Activated CD4-positive, alpha-beta T cell treated with anti-CD3 and anti-CD28 coated beads, Interleukin-2, amount 10 ng/mL, durations not matched to agents 24 days and 14 days (primary cell): ENCODE data around the gene CGNL1. TPM values are rescaled to one million over a fixed set of nuclear protein-coding genes. Genes with fewer than 3 reads are reported as not detected.

Source experiments
- DNase-seq: peaks from one replicate; pipeline ENCODE4 v3.0.0; 2022
- H3K27ac Mint-ChIP-seq: one replicate; pipeline ENCODE4 v1.8.0; 2022; ENCODE audit warnings: mild to moderate bottlenecking, mixed read lengths
- H3K27me3 Mint-ChIP-seq: one replicate; pipeline ENCODE4 v1.8.0; 2022; ENCODE audit warnings: mixed read lengths
- H3K36me3 Mint-ChIP-seq: one replicate; pipeline ENCODE4 v1.8.0; 2022; ENCODE audit warnings: low read depth, mild to moderate bottlenecking, mixed read lengths
- H3K4me1 Mint-ChIP-seq: one replicate; pipeline ENCODE4 v1.8.0; 2021; ENCODE audit warnings: mixed read lengths
- H3K4me3 Mint-ChIP-seq: one replicate; pipeline ENCODE4 v1.8.0; 2022; ENCODE audit warnings: mild to moderate bottlenecking, moderate library complexity, mixed read lengths
- H3K9me3 Mint-ChIP-seq: one replicate; pipeline ENCODE4 v1.8.0; 2021; ENCODE audit warnings: mixed read lengths
- intact Hi-C: fragments of 100-400 bp; cut with micrococcal nuclease; formaldehyde crosslinking; loops from one replicate; pipeline ENCODE4 v1.15.1; 2023
- total RNA-seq: library from RNA; stranded (reverse); gene quantifications from 2 replicates; pipeline ENCODE4 v1.2.3, GENCODE V29; 2022

Gene CGNL1
- total RNA-seq, 1 donor from 2014 or later = not detected

DNA sequence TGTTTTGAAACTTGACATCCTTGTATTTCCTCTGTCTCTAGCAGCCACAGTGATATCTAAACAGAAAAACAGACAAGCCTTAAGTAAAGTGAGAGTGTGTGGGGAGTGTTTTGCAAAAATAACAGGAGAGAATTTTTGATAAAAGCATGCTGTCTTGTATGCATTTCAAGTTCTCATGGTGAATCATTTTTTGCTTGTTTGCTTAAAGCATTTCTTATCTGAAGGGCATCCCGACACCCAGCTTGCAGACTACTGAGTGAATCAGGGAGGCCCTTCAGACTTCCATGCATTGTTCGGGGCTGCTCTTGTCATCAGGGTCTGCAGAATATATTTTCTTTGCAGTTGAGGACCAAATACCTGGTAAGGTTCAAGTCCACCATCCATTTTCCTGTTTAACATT, 8.5 kb downstream of the CGNL1 start:
- no peaks in the 10 kb centered on the region for H3K9me3 Mint-ChIP-seq
- H3K36me3 Mint-ChIP-seq = no peaks in the 10 kb centered on the region
- intact Hi-C loops = no loop called here
- H3K4me3 Mint-ChIP-seq = no peak overlapping the region
- peaks cover 12% of the 10 kb centered on the region for H3K27me3 Mint-ChIP-seq
- no peak for DNase-seq
- no peak overlapping the region for H3K27ac Mint-ChIP-seq
- no peaks in the 10 kb centered on the region for H3K4me1 Mint-ChIP-seq

DNA sequence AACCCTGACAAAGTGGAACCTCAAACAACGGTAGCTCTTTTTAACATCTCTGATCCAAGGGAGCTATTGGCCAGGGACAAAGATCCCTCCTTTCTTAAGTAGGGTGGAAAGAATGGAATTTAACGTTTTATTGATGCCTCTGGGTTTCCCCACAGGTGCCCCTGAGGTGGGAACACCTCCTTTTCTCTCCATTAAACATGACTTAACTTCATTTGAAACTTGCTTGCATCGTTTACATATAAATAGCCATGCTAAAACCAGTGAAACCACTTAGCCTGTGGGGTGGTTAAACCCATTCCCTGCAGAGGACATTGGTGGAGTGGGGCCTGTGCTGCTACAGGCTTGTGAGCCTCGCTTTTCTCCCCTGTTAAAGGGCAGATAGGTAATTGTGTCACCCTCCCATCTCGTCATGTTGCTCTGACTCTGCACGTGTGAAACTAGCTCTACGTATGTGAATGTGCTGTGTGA, 9.7 kb downstream of the CGNL1 start:
- no peaks in the 10 kb centered on the region for H3K9me3 Mint-ChIP-seq
- peaks cover 9% of the 10 kb centered on the region for H3K27me3 Mint-ChIP-seq
- H3K4me3 Mint-ChIP-seq = no peak overlapping the region
- no peak overlapping the region for H3K27ac Mint-ChIP-seq
- H3K36me3 Mint-ChIP-seq = no peaks in the 10 kb centered on the region
- intact Hi-C loops = no loop called here
- DNase-seq = no peak
- no peaks in the 10 kb centered on the region for H3K4me1 Mint-ChIP-seq

DNA sequence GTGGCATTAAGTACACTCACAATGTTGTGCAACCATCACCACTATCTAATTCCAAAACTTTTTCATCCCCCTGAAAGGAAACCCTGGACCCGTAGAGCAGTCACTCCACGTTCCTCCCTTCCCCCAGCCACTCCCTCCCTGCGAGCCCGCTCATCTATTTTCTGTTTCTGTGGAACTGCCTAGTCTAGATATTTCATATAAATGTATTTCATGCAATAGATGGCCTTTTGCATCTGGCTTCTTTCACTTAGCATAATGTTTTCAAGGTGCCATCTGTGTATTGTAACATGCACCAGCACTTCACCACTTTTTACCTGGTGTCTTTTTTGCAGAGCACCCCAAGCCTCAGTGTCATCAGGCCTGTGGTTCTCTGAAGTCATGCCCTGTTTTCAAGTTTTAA, 10.7 kb downstream of the CGNL1 start:
- H3K27me3 Mint-ChIP-seq = peaks cover 10% of the 10 kb centered on the region
- no peak for DNase-seq
- no peak overlapping the region for H3K4me3 Mint-ChIP-seq
- intact Hi-C loops = no loop called here
- no peaks in the 10 kb centered on the region for H3K4me1 Mint-ChIP-seq
- H3K9me3 Mint-ChIP-seq = no peaks in the 10 kb centered on the region
- H3K36me3 Mint-ChIP-seq = no peaks in the 10 kb centered on the region
- no peak overlapping the region for H3K27ac Mint-ChIP-seq

DNA sequence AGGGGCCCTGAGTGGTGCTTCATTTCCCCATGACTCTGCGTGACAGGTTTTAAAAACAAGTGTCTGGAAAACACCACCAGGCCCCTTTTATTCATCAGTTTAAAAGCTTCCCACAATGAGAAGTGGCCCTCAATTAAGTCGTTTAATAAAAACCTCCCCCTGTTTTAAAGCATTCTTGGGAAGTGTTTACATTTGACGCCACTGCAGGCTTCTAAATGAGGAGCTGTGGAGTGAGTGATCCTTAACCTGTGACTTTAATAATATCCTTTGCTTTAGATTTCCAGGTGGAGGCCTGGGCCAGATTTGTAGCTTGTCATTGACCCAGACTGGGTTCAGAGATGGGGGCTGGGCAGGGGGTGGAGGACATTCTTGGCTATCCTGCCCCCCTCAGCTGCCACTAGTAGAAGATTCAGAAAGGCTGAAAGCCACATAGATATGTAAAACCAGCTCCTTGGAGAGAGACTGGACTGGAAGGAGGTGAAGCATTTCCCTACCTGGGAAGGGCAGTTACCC, 11.3 kb downstream of the CGNL1 start:
- no peaks in the 10 kb centered on the region for H3K36me3 Mint-ChIP-seq
- DNase-seq = no peak
- no peak overlapping the region for H3K27ac Mint-ChIP-seq
- no peaks in the 10 kb centered on the region for H3K4me1 Mint-ChIP-seq
- no peaks in the 10 kb centered on the region for H3K9me3 Mint-ChIP-seq
- H3K27me3 Mint-ChIP-seq = peaks cover 12% of the 10 kb centered on the region
- no peak overlapping the region for H3K4me3 Mint-ChIP-seq
- intact Hi-C loops = no loop called here

DNA sequence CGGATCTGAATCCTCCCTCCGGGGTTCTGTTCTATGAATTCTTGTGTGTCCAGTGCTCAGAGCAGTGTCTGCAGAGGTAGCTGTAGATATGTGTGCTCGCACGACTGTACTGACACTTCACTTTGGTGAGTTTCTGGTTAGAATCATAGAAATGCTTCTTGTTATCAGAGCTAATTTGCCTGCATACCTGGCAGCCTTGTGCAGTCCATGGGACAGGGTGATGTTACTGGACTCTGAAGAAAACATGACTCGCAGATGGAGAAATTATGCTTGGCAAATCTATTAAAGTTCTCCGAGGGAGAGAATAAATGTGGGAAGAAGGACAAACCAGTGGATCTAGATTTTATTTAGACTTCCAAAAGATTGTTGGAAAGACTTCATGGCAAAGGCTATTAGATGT, 12.2 kb downstream of the CGNL1 start:
- no peak overlapping the region for H3K4me3 Mint-ChIP-seq
- intact Hi-C loops = no loop called here
- peaks cover 13% of the 10 kb centered on the region for H3K27me3 Mint-ChIP-seq
- no peaks in the 10 kb centered on the region for H3K9me3 Mint-ChIP-seq
- DNase-seq = no peak
- H3K36me3 Mint-ChIP-seq = no peaks in the 10 kb centered on the region
- H3K27ac Mint-ChIP-seq = no peak overlapping the region
- no peaks in the 10 kb centered on the region for H3K4me1 Mint-ChIP-seq

DNA sequence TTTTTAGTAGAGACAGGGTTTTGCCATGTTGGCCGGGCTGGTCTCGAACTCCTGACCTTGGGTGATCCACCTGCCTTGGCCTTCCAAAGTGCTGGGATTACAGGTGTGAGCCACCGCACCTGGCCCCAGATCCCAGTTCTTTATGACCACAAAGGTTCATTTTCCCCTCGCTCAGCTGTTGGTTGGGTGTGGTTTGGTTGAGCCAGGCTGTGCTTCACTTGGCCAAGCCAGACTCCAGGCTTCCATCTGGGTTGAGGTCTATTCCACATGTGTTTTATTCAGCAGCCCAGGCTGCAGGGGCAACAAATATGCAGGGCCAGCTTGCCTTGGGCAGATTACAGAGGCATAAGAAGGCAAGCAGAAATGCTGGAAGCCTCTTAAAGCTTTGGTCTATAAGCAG, 13.7 kb downstream of the CGNL1 start:
- Mint-ChIP-seq H3K36me3 (no peaks in the 10 kb centered on the region), H3K4me1 (no peaks in the 10 kb centered on the region), H3K9me3 (no peaks in the 10 kb centered on the region), H3K27ac (no peak overlapping the region), H3K4me3 (no peak overlapping the region), H3K27me3 (peaks cover 11% of the 10 kb centered on the region)
- DNase-seq = no peak
- intact Hi-C loops = no loop called here

DNA sequence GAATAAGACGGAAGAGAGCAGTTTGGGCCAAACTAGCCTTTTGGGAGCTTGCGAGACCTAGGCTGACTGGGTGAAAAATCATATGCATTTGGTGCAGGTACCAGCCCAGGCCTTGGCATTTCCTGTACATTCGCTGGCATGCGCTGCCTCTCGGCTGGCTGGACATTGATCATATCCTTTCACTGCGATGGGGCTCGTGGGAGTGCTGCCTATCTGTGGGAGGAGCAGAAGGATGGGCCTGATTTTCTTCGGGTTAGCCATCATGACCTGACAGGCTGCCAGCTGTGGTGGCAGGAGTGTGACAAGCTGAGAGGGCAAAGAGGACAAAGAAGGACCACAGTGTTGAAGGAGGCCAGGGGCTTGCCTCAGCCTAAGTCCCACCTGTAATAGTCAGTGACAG, 14.3 kb downstream of the CGNL1 start:
- H3K27me3 Mint-ChIP-seq = peaks cover 11% of the 10 kb centered on the region
- intact Hi-C loops = no loop called here
- no peak overlapping the region for H3K4me3 Mint-ChIP-seq
- no peak for DNase-seq
- no peak overlapping the region for H3K27ac Mint-ChIP-seq
- H3K36me3 Mint-ChIP-seq = no peaks in the 10 kb centered on the region
- H3K4me1 Mint-ChIP-seq = no peaks in the 10 kb centered on the region
- no peaks in the 10 kb centered on the region for H3K9me3 Mint-ChIP-seq

DNA sequence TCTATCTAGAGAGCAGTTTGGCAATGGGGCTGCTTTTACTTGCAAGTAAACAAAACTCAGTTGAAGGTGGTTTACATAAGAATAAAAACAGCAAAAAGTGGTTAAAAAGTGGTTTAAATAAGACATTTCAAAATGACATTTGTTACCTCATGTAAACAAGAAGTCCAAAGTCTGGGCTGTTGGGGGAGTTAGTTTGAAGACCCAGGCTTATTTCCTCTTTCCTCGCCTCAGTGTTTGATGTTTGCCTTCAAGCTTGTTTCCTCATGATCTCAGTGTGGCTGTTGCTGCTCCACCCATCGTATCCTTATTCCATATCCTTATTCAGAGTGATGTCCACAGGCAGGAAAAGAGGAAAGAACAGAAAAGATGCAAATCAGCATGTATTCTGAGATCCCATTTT, 15.2 kb downstream of the CGNL1 start:
- Mint-ChIP-seq H3K4me3 (no peak overlapping the region), H3K36me3 (no peaks in the 10 kb centered on the region), H3K27me3 (peaks cover 11% of the 10 kb centered on the region), H3K9me3 (no peaks in the 10 kb centered on the region), H3K4me1 (no peaks in the 10 kb centered on the region), H3K27ac (no peak overlapping the region)
- DNase-seq = no peak
- intact Hi-C loops = no loop called here

DNA sequence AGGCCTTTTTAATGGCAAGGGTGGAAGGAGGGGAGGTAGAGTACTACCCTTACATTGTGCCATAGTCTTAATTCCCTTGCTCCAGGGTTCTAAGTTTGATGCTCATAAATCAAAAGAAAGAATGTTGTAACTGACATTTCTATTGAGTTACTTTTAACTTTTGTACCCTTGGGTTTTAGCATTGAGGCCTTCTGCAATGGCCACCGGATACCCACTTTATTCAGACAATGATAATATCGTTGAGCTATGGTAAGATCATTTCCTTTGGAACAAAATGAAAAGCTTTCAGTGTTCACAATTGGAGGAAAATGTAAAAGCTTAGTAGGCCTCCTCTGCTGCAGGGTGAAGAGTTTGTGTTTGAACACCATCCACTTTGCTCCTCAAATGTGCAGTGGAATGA, 16.8 kb downstream of the CGNL1 start:
- H3K36me3 Mint-ChIP-seq = no peaks in the 10 kb centered on the region
- DNase-seq = no peak
- H3K27ac Mint-ChIP-seq = no peak overlapping the region
- intact Hi-C loops = no loop called here
- no peak overlapping the region for H3K4me3 Mint-ChIP-seq
- H3K4me1 Mint-ChIP-seq = no peaks in the 10 kb centered on the region
- peaks cover 6% of the 10 kb centered on the region for H3K27me3 Mint-ChIP-seq
- H3K9me3 Mint-ChIP-seq = no peaks in the 10 kb centered on the region

DNA sequence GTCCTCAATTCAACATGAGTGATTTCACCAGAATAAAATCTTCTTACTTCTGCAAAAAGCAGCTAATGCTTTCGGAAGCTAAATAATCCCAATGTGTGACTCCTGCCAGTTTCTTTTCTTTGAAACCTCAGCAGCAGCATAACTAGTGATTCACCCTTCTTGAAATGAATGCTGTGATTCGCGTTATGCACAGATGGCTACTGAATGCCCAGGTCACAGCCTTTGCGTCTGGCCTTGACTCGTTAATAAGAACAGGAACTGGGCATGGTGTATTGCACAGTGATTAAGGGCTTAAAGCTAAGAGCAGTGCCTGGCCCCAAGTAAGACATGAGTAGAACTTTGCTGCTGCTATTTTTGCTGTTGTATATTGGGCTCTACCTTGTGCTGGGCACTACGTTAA, 19.0 kb downstream of the CGNL1 start:
- intact Hi-C loops = no loop called here
- peaks cover 6% of the 10 kb centered on the region for H3K27me3 Mint-ChIP-seq
- H3K36me3 Mint-ChIP-seq = no peaks in the 10 kb centered on the region

DNA sequence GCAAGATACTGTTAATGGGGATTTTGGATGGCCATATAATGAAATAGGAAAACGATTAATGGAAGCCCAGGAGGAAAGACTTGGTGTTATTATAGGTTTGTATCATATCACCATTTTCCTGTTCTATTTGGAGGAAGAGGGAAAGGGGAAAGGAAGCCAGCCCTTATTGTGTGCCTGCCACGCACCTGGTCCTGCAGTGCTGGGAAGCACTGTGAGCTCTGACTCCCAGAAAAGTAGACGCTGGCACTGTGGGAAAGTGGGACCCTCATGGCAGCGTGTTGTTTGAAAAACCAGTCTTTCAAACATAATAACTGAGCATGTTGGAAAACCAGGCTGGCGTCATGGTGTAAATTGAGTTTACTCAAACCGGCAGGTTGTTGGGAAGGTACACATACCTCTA, 22.0 kb downstream of the CGNL1 start:
- Mint-ChIP-seq H3K9me3 (no peaks in the 10 kb centered on the region), H3K27me3 (no peaks in the 10 kb centered on the region), H3K27ac (no peak overlapping the region), H3K4me3 (no peak overlapping the region), H3K4me1 (no peaks in the 10 kb centered on the region), H3K36me3 (no peaks in the 10 kb centered on the region)
- no peak for DNase-seq
- intact Hi-C loops = no loop called here

More for the DNA sequence above, 19.0 kb downstream of the CGNL1 start:
- DNase-seq = no peak
- H3K9me3 Mint-ChIP-seq = no peaks in the 10 kb centered on the region
- no peak overlapping the region for H3K4me3 Mint-ChIP-seq
- H3K27ac Mint-ChIP-seq = no peak overlapping the region
- no peaks in the 10 kb centered on the region for H3K4me1 Mint-ChIP-seq

DNA sequence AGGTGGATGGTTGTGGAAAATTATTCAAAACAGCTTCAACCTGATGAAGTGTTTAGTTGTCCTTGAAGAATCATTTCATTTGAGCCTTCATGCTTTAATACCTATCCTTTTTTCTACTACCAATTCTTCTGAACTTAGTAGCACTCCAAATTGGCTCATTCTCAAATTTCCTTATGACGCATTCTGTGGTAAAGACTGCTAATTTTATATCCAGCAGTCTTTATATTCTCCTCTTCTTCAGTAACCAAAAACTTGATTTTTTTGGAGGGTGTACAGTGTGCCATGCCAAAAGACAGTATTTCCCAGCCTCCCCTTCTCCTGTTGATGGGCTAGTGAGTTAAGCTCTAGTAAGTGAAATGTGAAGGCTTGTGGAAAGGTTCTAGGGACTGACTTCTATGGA, 25.2 kb downstream of the CGNL1 start:
- H3K27me3 Mint-ChIP-seq = peaks cover 8% of the 10 kb centered on the region
- intact Hi-C loops = no loop called here
- H3K4me3 Mint-ChIP-seq = no peak overlapping the region
- DNase-seq = no peak
- H3K27ac Mint-ChIP-seq = no peak overlapping the region
- H3K36me3 Mint-ChIP-seq = no peaks in the 10 kb centered on the region
- no peaks in the 10 kb centered on the region for H3K9me3 Mint-ChIP-seq
- no peaks in the 10 kb centered on the region for H3K4me1 Mint-ChIP-seq

DNA sequence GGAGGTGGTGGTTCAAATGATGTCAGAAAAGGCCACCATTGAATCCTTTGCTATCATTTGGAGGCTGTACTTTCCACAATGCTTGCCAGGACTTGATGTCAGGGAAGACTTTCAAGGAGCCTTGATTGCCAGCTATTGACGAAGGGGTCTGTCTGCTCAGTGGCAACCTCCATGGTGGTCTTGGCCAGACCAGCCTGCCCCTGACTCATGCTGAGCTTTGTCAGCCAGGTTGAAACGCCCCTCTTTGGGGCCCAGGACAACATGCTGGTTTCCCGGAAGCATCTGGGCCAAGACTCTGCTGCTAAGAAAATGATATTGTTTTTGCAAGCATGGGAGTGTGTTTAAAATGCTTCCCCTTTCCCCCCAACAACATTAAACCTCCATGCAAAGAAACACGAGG, 26.7 kb downstream of the CGNL1 start:
- Mint-ChIP-seq H3K36me3 (no peaks in the 10 kb centered on the region), H3K9me3 (no peaks in the 10 kb centered on the region), H3K4me1 (no peaks in the 10 kb centered on the region), H3K27ac (no peak overlapping the region), H3K27me3 (peaks cover 8% of the 10 kb centered on the region), H3K4me3 (no peak overlapping the region)
- intact Hi-C loops = no loop called here
- DNase-seq = no peak

DNA sequence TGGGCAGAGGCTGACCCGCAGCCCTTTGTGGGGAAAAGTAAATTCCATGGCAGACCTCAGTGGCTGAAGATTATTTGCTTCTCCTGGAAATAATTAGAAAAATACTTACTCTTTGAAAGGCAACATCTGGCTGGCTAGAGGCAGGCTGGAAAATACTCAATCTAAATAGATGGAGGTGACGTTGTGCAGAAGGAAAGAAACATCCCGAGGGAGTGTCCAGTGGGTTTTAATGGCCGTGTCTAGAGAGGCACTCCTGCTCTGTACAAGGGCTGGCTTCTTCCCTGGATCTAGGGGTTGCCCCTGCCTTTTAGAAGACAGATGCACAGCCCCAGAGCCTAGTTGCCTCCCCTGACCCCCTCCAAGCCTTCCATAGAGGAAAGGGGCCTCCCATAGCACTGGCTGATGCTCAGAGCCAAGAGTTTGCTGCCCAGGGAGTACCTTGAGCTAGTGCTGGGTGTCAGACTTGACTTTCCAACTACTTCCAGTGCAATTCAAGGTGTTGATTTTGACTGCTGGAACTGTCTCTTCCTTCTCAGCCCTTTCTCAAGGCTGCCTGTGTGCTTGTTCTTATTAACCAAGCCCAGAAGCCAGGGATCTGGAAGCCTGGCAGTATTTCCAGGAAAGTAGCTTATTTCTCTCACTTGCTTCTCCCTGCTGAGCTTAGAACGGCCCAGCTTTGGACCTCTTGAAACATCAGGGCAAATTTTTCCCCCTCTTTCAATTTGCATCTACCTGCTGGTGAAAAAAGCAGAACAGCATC, 27.4 kb downstream of the CGNL1 start:
- Mint-ChIP-seq H3K9me3 (no peaks in the 10 kb centered on the region), H3K4me3 (no peak overlapping the region), H3K36me3 (no peaks in the 10 kb centered on the region), H3K27ac (no peak overlapping the region), H3K27me3 (peaks cover 8% of the 10 kb centered on the region), H3K4me1 (no peaks in the 10 kb centered on the region)
- DNase-seq = no peak
- intact Hi-C loops = no loop called here

DNA sequence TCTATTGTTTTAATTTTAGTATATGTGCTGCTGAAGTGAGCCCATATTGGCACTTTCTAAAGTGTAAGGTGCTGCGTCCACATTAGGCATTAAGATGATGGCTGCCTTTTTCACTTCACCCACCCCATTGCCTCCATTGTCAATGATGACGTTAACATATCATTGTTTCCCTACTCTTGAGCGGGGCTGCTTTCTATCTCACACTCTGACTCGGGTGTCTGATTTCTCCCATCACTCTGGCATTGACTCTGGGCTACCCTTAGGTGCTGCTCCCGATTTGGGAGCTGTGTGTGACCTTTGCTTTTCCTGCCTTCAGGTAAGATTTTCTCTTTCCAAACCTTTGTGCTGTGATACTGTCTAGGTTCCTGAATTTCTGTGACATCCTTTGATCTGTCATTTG, 28.8 kb downstream of the CGNL1 start:
- no peaks in the 10 kb centered on the region for H3K36me3 Mint-ChIP-seq
- H3K27me3 Mint-ChIP-seq = peaks cover 12% of the 10 kb centered on the region
- no peaks in the 10 kb centered on the region for H3K4me1 Mint-ChIP-seq
- no peak overlapping the region for H3K4me3 Mint-ChIP-seq
- H3K9me3 Mint-ChIP-seq = no peaks in the 10 kb centered on the region
- intact Hi-C loops = no loop called here
- no peak overlapping the region for H3K27ac Mint-ChIP-seq
- no peak for DNase-seq
